Astrocyte (in vitro differentiated cells and primary cell): ENCODE data around the gene PEX7.

Experiments
- CTCF ChIP-seq: IDR thresholded peaks from 2 replicates; pipeline ENCODE4 v1.5.1; 2011; ENCODE audit warnings: low read depth, mild to moderate bottlenecking, inconsistent platforms, low read length, moderate library complexity; ENCODE audit not compliant: insufficient read depth
- EZH2 ChIP-seq: IDR thresholded peaks from 2 replicates; pipeline ENCODE4 v1.6.1; 2012; ENCODE audit warnings: mild to moderate bottlenecking, low read length, inconsistent platforms; ENCODE audit not compliant: insufficient read depth

GRCh38 chr6:136792095-136792409 lies 30.3 kb upstream of the PEX7 start:
- TF ChIP-seq CTCF (no peak), EZH2 (no peak)
